Caki2 (cell line): ENCODE data around the gene ITGA2B. TPM values are rescaled to one million over a fixed set of nuclear protein-coding genes. Genes with fewer than 3 reads are reported as not detected.
A peak's percentile ranks its signal among the peaks of the same experiment; 100 is the strongest.
"Not testable (repeated sequence)": the region's sequence is repeated elsewhere in the genome, so short reads cannot be mapped to it uniquely, and the experiment has no call there.

Experiments used
- DNase-seq: peaks from one replicate; pipeline ENCODE4 v3.0.0-alpha.2; 2015; ENCODE audit warnings: low read depth
- in situ Hi-C: cut with HindIII; loops from 2 replicates; pipeline ENCODE4 v1.10.0; 2016; ENCODE audit warnings: low sequenced_read_pairs, low pct_unique_long_range_greater_than_20kb, mixed read lengths
- total RNA-seq: library from RNA; depleted of rRNA; stranded (reverse); fragments of >200 nt; shearing (Covaris generic); gene quantifications from 2 replicates; pipeline ENCODE4 v1.2.3, GENCODE V29; 2014; ENCODE audit warnings: low replicate concordance

The ITGA2B gene
- total RNA-seq, 1 experiment from 2014 or later = 3.3 TPM

DNA sequence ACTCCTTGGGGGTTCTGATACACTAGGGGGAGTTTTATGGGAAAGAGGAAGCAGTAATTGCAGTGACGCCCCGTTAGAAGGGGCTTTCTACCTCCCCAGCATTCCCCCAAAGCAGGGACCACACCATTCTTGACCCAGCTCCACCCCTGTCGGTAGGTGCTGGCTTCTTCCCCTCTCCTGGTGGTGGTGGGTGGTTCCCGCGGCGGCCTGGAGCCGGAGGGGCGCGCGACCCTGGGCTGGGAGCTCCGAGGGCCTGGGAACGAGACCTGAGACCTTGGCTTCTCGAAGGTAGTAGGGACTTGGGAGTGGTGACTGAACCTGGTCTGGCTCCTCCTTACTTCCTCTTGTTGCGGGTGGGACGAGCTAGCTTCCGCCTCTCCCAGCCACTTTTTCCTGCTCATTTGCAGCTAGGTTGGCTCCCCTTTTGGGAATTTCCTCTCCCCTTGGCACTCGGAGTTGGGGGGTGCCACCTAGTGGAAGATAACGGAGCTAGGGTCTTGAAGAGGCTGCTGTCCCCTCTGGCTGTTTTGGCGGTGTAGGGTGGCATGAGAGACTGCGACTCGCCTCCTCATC lies 43.9 kb downstream of the ITGA2B start:
- peak; percentile 67 for DNase-seq
- in situ Hi-C loops = no loop called here

- in situ Hi-C loops = no loop called here
Measured at GRCh38 chr17:44344939-44345453, 44.5 kb downstream of the ITGA2B start, which contains the start of gene GRN. GRN (plus strand) TSS chr17:44345302; CDS start chr17:44349165, 3,863 bp downstream.

DNA sequence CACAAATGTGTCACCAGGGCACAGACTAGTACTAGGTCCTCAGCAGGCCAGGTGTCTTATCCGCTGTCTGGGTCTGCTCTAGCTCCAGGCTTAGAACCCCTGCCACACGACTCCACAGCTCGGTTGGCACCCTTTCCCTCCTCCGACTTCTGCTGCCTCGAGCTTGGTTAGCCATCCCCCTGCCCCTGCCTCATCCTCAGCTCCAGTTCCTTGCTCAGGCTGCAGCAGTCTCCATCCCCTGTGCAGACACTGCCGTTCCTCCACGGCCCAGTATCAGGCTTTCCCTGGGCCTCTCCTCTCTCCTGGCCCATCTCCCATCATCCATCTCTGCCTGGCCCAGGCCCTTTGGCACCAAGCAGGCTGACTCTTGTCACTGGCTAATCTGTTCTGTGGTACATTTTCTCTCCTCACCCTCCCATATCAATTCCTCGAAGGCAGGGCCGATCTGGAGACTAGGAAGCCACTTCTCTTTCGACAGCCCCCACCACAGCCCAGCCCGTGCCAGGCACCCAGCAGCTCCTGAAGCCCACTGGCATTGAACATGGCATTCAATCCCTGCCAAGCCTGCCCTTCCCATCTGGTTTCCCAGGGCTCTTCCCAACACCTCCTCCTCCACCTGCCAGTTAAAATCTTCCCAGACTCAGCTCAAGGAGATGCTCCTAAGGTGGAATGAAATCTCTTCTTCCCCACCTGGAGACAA lies 45.8 kb downstream of the ITGA2B start:
- no peak for DNase-seq
- in situ Hi-C loops = no loop called here

More at GRCh38 chr17:44344939-44345453, 44.5 kb downstream of the ITGA2B start, which contains the start of gene GRN:
- DNase-seq = peak; percentile 99

- in situ Hi-C loops, DNase-seq: not testable (repeated sequence)
Measured at GRCh38 chr17:44340553-44340952, 48.9 kb downstream of the ITGA2B start.

DNA sequence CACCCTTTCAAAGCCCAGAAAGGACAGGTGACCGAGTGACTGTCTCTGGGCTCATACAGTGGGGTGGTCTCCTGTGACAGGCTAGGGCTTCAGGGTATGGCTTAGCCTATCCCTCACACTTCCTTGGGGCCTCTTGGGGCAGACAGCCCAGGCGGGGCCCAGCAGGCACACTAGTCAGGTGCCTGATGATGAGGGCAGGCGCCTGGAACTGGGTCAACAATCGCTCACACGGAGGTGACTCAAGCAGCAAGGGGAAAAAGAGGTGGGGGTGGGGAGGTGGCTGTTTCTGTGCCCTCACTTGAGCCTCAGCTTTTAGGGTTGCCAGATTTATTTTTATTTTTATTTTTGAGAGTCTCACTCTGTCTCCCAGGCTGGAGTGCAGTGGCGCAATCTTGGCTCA lies 50.7 kb downstream of the ITGA2B start:
- peak; percentile 71 for DNase-seq
- in situ Hi-C loops = no loop called here

DNA sequence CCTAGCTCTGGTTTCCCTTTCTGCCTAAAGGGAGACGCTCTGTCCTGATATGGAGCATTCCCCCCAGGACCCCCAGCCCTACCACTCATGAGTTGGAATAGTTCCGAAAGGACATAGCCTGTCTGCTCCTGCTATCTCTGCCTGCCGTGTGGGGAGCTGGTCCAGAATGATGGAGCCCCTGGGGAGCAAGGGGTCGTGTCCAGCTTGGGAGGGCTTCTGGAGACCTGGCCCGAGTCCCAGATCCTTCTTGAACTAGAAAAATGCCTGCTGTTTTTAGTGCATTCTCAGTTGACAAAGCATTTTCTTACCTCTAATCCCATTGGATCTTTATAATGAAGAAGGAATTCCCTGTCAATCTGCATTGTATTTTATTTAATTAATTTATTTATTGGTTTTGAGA lies 53.5 kb downstream of the ITGA2B start:
- no peak for DNase-seq
- in situ Hi-C loops = no loop called here

GRCh38 chr17:44335564-44335963 lies 53.9 kb downstream of the ITGA2B start:
- no peak for DNase-seq
- in situ Hi-C loops = no loop called here

DNA sequence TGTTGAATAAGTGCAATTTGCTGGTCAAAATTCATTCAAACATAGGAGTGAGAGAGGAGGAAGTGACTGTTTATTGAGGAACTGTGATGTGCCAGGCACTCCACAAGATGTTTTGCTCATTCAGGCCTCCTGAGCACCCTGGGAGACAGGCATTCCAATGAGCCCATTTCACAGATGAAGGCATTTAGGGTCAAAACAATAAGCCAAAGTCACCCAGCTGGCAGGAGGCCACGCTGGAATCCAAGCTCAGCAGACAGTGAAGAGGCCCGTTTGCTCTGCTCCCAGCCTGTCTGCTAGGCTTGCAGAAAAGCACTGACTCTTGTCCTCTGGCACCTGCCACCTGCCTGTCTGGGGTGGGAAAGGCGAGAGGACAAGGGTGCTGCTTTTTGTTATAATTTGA lies 54.7 kb downstream of the ITGA2B start:
- in situ Hi-C loops = no loop called here
- peak; percentile 22 for DNase-seq

GRCh38 chr17:44334315-44334714 lies 55.1 kb downstream of the ITGA2B start:
- in situ Hi-C loops = no loop called here

DNA sequence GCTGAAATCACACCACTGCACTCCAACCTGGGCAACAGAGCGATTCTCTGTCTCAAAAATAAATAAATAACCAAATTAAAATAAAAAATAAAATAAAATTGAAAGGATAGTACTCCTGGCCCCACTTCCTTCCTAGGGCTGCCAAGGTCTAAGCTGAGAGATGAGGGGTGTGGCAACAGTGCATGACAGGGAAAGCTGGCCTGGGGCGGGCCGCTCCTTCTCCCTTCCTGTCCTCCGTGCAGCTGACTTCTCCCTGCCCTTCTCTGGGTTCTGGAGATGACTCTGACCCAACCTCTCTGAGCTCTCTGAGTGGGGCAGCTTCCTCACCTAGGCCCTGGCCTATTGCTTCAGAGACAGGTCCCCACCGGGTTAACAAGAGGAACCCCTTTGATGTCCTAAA lies 56.1 kb downstream of the ITGA2B start:
- in situ Hi-C loops = no loop called here
- DNase-seq = no peak

More at GRCh38 chr17:44334315-44334714, 55.1 kb downstream of the ITGA2B start:
- DNase-seq = no peak

DNA sequence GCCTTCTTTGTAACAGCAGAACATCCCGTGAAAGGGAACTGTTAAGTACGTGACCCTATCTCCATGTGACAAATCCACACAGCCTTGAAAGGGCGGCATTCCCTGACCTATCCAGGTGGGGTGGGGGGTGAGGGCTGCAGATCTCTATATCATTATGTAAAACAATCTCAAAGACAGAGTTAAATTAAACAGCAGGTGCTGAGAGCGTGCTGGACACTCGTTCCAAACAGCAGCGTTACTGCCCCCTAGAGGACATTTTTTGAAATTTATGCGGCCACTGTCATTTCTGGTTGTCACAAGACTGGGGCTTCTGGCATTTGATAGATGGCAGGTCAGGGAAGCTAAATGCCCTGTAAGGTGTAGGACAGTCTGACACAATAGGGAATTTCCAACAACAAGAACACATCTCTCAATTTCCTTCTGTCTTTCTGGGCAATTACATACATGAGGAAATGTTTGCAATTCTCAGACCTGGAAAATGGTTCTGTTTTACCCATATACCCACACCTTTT lies 58.1 kb downstream of the ITGA2B start:
- in situ Hi-C loops = no loop called here

DNA sequence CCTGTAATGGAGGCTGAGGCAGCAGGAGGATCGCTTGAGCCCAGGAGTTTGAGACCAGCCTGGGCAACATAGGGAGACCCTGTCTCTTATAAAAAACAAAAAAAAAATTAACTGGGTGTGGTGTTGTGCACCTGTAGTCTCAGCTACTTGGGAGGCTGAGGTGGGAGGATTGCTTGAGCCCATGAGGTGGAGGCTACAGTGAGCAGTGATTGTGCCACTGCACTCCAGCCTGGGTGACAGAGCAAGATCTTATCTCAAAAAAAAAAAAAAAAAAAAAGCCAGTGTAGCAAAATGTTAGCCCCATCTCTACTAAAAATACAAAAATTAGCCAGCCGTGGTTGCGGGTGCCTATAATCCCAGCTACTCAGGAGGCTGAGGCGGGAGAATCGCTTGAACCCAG lies 59.2 kb downstream of the ITGA2B start:
- DNase-seq, in situ Hi-C loops: not testable (repeated sequence)

More for the DNA sequence above, 58.1 kb downstream of the ITGA2B start:
- peak; percentile 88 for DNase-seq

DNA sequence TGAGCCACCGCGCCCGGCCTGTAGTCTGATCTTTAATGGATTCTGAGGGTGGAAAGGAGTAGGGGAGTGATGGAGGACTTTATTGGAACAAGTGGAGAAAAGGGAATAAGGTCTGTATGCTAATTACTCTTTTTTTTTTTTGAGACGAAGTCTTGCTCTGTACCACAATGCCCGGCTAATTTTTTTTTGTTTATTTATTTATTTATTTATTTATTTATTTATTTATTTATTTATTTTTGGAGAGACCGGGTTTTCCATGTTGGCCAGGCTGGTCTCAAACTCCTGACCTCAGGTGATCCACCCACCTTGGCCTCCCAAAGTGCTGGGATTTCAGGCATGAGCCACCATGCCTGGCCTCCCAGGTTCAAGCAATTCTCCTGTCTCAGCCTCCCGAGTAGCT lies 59.9 kb downstream of the ITGA2B start:
- in situ Hi-C loops, DNase-seq: not testable (repeated sequence)

DNA sequence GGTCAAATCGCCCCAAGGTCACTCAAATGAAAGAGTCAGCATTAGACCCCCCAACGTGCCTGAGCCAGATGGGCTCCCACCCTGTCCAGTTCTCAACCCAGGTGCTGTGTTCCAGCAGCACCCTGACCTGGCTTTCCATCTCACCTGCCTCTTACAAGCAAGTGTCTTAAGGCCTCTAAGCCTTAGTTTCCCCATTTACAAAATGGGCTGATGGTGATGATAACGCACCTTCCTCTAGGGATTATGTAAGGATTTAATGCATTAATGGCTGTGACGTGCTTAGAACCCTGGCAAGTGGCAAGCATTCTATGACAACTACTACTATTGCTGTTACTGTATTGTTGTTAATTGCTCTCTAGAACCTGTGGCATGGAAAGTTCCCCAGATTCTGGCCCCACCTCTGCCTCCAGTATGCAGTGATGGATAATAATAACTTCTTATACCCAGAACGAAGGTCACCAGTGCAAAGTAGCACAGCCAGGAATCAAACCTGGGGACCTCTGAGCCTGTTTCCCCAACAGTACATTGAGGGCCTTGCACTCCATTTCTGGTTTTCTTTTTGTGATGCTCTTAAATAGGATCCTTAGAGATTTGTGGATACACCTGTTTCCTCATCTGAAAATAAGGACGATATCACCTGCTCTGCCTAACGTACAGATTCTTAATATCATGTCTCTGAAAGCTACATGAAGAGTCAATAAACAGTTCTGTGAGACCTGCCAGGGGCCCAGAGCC lies 61.6 kb downstream of the ITGA2B start:
- in situ Hi-C loops = no loop called here
- DNase-seq = no peak

GRCh38 chr17:44326861-44327444 lies 62.5 kb downstream of the ITGA2B start:
- in situ Hi-C loops = no loop called here
- DNase-seq = peak; percentile 94

GRCh38 chr17:44324571-44325275 lies 64.7 kb downstream of the ITGA2B start, which contains the start of gene SLC25A39:
SLC25A39 (minus strand) TSS chr17:44324823; CDS start chr17:44323562, 1,261 bp downstream.
- DNase-seq = peak; percentile 92
- in situ Hi-C loops = no loop called here

DNA sequence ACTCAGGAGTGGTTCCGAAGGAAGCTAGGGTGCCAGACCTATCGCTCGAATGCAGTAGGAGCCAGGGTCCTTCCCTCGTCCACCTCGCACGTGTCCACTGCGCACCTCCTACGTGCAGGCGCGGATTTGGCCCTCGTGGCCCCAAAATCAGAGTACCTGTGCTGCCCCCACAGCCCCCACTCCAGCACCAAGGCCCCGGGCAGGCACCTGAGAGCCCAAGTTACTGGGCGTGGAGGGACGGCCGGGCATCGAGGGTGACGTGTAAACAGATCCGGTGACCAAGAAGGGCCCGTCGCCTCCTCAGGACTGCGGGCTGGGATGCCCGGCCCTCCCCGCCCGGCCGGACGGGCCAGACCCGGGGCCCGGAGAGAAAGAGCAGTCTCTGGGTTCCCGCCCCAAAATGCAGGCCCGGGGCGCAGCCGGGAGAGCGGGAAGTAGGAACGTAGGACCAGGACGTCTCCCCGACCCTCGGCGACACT lies 65.3 kb downstream of the ITGA2B start:
- no peak for DNase-seq

More for the DNA sequence above, 65.3 kb downstream of the ITGA2B start:
- in situ Hi-C loops = no loop called here
